ENCODE results near the gene GPR27.

GPR27 gene

GRCh38 chr3:71784914-71785531 lies 31.4 kb downstream of the GPR27 start, which contains the start of gene PROK2:
PROK2 (minus strand) TSS chr3:71785148; CDS start chr3:71785052, 96 bp downstream.
- H3K27me3 ChIP-seq (ENCODE audit: control insufficient read depth, insufficient read depth, low read length): peaks cover 21% of the 10 kb centered on the region
- no peaks in the 10 kb centered on the region for H3K36me3 ChIP-seq (ENCODE audit: control insufficient read depth, insufficient read depth, low read length)
- H3K9me3 ChIP-seq (ENCODE audit: control insufficient read depth, insufficient read depth, low read length): no peaks in the 10 kb centered on the region
- no CpG with 5 or more reads among the region's 89 CpGs for WGBS (ENCODE audit: insufficient coverage, insufficient read length)
- no peak within 1 kb of the TSS for H3K27ac ChIP-seq (ENCODE audit: low read length)
- peaks cover 4% of the 10 kb centered on the region; the same call in 1 of the 2 replicates for H3K4me1 ChIP-seq (ENCODE audit: control insufficient read depth, insufficient read depth, low read length)
- H3K4me3 ChIP-seq (ENCODE audit: low read length): peak within 1 kb of the TSS; percentile 54
- no peak for DNase-seq (ENCODE audit: low read depth, low spot score)

DNA sequence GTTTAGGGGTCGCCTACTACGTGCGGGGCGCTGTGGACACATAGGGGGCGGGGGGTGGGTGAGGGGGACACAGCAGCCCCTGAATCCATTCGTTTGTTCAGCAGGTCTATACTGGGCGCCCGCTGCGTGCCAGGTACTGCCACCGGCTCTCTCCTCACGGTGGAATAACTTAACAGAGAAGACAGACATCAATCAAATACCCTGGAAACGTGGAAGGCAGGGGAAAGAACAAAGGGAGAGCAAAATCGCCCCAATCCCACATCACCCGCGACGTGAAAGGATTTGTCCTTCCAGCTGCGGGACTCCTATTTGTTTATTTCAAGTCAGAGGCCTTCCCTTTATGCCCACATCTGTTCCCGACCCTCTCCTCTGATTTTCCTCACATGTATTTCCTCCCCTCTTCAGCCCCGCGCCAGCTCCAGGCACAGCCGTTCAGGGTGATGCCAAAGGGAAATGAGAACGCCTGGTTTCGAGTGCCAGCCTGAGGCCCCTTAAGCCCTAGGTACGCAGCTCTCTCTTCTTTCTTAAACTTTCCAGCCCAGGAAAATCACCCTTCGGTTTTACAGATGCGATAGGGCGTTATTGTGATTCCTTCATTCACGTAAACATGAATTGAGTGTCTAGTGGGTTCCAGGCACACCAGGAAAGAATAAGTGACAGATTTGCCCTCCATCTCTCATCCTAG lies 32.0 kb downstream of the GPR27 start:
- peaks cover 21% of the 10 kb centered on the region for H3K27me3 ChIP-seq (ENCODE audit: control insufficient read depth, insufficient read depth, low read length)
- no peaks in the 10 kb centered on the region for H3K36me3 ChIP-seq (ENCODE audit: control insufficient read depth, insufficient read depth, low read length)
- no CpG with 5 or more reads among the region's 28 CpGs for WGBS (ENCODE audit: insufficient coverage, insufficient read length)
- H3K4me3 ChIP-seq (ENCODE audit: low read length): peak overlapping the region; percentile 54; the same call in 1 of the 2 replicates
- peaks cover 2% of the 10 kb centered on the region; the same call in 1 of the 2 replicates for H3K4me1 ChIP-seq (ENCODE audit: control insufficient read depth, insufficient read depth, low read length)
- H3K27ac ChIP-seq (ENCODE audit: low read length): no peak overlapping the region
- no peaks in the 10 kb centered on the region for H3K9me3 ChIP-seq (ENCODE audit: control insufficient read depth, insufficient read depth, low read length)
- DNase-seq (ENCODE audit: low read depth, low spot score): no peak

DNA sequence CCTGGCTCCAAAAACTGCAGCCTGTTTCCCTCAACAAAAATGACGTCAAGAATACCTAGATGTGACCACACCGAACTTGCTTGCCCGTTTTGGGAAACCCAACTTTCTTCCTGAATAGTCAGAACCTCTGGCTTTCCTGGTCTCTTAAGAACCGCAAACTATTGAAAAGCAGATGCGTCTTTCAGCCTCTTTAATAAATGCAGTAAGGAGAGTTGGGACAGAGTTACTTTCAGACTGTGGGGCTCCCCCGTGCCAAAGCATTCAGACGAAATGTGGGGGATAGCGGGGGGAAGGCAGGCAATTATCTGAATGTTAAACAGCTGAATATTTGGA lies 32.5 kb downstream of the GPR27 start:
- Histone ChIP-seq H3K36me3 (ENCODE audit: control insufficient read depth, insufficient read depth, low read length) (no peaks in the 10 kb centered on the region), H3K27ac (ENCODE audit: low read length) (no peak overlapping the region), H3K9me3 (ENCODE audit: control insufficient read depth, insufficient read depth, low read length) (no peaks in the 10 kb centered on the region), H3K4me3 (ENCODE audit: low read length) (no peak overlapping the region), H3K27me3 (ENCODE audit: control insufficient read depth, insufficient read depth, low read length) (peaks cover 21% of the 10 kb centered on the region), H3K4me1 (ENCODE audit: control insufficient read depth, insufficient read depth, low read length) (peaks cover 2% of the 10 kb centered on the region; the same call in 1 of the 2 replicates)
- WGBS (ENCODE audit: insufficient coverage, insufficient read length): no CpG with 5 or more reads among the region's 8 CpGs
- DNase-seq (ENCODE audit: low read depth, low spot score): no peak

DNA sequence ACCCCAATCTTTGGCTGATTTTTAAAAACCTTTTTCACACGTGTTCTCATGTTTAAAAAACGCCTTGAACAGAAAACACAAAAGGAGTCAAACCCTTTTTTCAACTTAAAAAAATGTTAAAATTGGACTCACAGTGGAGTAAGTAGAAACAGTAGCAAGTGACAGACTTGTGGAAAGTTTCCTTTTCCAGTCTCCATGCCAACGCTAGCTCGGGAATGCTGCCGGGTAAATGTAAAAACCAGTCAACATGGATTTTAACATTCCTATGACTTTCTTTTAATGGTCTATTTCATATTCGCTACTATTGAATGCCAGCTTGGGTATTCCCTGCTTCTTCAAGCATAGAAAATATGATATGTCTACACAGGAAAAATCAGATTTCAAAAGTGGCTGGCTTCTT lies 32.9 kb downstream of the GPR27 start:
- no peak overlapping the region for H3K4me3 ChIP-seq (ENCODE audit: low read length)
- whole genome bisulfite sequencing (ENCODE audit: insufficient coverage, insufficient read length): no CpG with 5 or more reads among the region's 6 CpGs
- no peak overlapping the region for H3K27ac ChIP-seq (ENCODE audit: low read length)
- H3K4me1 ChIP-seq (ENCODE audit: control insufficient read depth, insufficient read depth, low read length): peaks cover 2% of the 10 kb centered on the region; the same call in 1 of the 2 replicates
- no peaks in the 10 kb centered on the region for H3K36me3 ChIP-seq (ENCODE audit: control insufficient read depth, insufficient read depth, low read length)
- no peaks in the 10 kb centered on the region for H3K9me3 ChIP-seq (ENCODE audit: control insufficient read depth, insufficient read depth, low read length)
- no peak for DNase-seq (ENCODE audit: low read depth, low spot score)
- H3K27me3 ChIP-seq (ENCODE audit: control insufficient read depth, insufficient read depth, low read length): peaks cover 21% of the 10 kb centered on the region

GRCh38 chr3:71787851-71788405 lies 34.3 kb downstream of the GPR27 start:
- Histone ChIP-seq H3K27me3 (ENCODE audit: control insufficient read depth, insufficient read depth, low read length) (peaks cover 21% of the 10 kb centered on the region), H3K4me3 (ENCODE audit: low read length) (no peak overlapping the region), H3K36me3 (ENCODE audit: control insufficient read depth, insufficient read depth, low read length) (no peaks in the 10 kb centered on the region), H3K27ac (ENCODE audit: low read length) (no peak overlapping the region), H3K9me3 (ENCODE audit: control insufficient read depth, insufficient read depth, low read length) (no peaks in the 10 kb centered on the region), H3K4me1 (ENCODE audit: control insufficient read depth, insufficient read depth, low read length) (peaks cover 2% of the 10 kb centered on the region; the same call in 1 of the 2 replicates)
- WGBS (ENCODE audit: insufficient coverage, insufficient read length): no CpG with 5 or more reads among the region's 7 CpGs
- DNase-seq (ENCODE audit: low read depth, low spot score): no peak

DNA sequence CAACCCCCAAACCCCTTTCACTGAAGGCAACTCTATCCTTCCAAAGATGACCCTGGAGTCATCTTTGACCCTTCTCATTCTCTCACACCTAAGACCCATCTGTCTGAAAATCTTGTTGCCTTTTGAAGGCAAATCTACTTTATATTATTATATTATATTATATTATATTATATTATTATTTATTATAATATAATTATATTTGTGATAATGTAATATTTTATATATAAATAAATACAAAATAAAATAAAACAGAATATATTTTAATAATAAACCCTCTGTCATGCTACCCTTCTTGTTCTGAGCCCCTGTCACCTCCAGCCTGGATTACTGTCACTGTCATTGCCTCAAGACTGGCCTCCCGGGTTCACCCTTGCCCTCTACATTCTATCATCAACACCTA lies 36.3 kb downstream of the GPR27 start:
- no peak for DNase-seq (ENCODE audit: low read depth, low spot score)
- H3K27ac ChIP-seq (ENCODE audit: low read length): no peak overlapping the region
- WGBS (ENCODE audit: insufficient coverage, insufficient read length): no CpG with 5 or more reads among the region's 1 CpG

DNA sequence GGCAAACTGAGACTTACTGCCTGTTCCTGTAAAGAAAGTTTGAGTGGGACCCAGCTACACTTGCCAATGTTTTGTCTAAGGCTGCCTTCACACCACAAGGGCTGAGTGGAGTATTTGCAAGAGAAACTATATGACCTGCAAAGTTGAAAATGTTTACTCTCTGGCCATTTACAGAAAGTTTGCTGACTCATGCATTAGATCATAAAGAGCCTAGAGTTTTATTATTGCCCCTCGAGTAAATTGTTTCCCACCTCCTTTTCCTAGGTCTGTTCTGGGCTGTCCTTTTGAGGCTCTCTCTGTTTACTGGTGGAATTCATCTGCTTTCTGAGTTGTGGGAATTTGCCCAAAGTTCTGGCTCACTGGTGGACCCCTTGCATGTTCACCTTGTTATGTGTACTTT lies 38.0 kb downstream of the GPR27 start:
- Histone ChIP-seq H3K27me3 (ENCODE audit: control insufficient read depth, insufficient read depth, low read length) (no peaks in the 10 kb centered on the region), H3K36me3 (ENCODE audit: control insufficient read depth, insufficient read depth, low read length) (no peaks in the 10 kb centered on the region), H3K9me3 (ENCODE audit: control insufficient read depth, insufficient read depth, low read length) (no peaks in the 10 kb centered on the region), H3K4me1 (ENCODE audit: control insufficient read depth, insufficient read depth, low read length) (no peaks in the 10 kb centered on the region), H3K27ac (ENCODE audit: low read length) (no peak overlapping the region), H3K4me3 (ENCODE audit: low read length) (no peak overlapping the region)
- no peak for DNase-seq (ENCODE audit: low read depth, low spot score)
- WGBS (ENCODE audit: insufficient coverage, insufficient read length): no CpG with 5 or more reads among the region's 1 CpG

More for the DNA sequence above, 36.3 kb downstream of the GPR27 start:
- H3K4me3 ChIP-seq (ENCODE audit: low read length): no peak overlapping the region
- no peaks in the 10 kb centered on the region for H3K9me3 ChIP-seq (ENCODE audit: control insufficient read depth, insufficient read depth, low read length)
- peaks cover 2% of the 10 kb centered on the region; the same call in 1 of the 2 replicates for H3K4me1 ChIP-seq (ENCODE audit: control insufficient read depth, insufficient read depth, low read length)
- no peaks in the 10 kb centered on the region for H3K36me3 ChIP-seq (ENCODE audit: control insufficient read depth, insufficient read depth, low read length)
- peaks cover 12% of the 10 kb centered on the region for H3K27me3 ChIP-seq (ENCODE audit: control insufficient read depth, insufficient read depth, low read length)

DNA sequence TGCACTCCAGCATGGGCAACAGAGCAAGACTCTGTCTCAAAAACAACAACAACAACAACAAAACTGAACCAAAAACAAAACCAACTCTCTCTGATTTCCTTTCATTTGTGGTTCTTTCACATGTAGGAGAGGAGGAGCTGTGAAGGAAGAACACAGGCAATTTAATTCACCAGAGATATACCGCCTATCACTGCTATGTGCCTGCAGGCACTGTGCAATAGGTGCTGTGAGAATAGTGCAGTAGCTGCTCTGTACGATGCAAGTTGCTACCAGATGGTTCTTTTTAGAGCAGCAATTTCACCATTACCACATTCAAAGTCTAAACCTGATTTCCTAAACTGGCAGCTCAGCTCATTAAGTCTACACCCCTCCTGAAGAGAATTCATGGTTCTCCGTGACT lies 42.6 kb downstream of the GPR27 start:
- Histone ChIP-seq H3K9me3 (ENCODE audit: control insufficient read depth, insufficient read depth, low read length) (no peaks in the 10 kb centered on the region), H3K36me3 (ENCODE audit: control insufficient read depth, insufficient read depth, low read length) (no peaks in the 10 kb centered on the region), H3K4me3 (ENCODE audit: low read length) (no peak overlapping the region), H3K4me1 (ENCODE audit: control insufficient read depth, insufficient read depth, low read length) (peaks cover 5% of the 10 kb centered on the region; the same call in 1 of the 2 replicates), H3K27me3 (ENCODE audit: control insufficient read depth, insufficient read depth, low read length) (no peaks in the 10 kb centered on the region), H3K27ac (ENCODE audit: low read length) (no peak overlapping the region)
- no peak for DNase-seq (ENCODE audit: low read depth, low spot score)
- no CpG with 5 or more reads among the region's 3 CpGs for WGBS (ENCODE audit: insufficient coverage, insufficient read length)

DNA sequence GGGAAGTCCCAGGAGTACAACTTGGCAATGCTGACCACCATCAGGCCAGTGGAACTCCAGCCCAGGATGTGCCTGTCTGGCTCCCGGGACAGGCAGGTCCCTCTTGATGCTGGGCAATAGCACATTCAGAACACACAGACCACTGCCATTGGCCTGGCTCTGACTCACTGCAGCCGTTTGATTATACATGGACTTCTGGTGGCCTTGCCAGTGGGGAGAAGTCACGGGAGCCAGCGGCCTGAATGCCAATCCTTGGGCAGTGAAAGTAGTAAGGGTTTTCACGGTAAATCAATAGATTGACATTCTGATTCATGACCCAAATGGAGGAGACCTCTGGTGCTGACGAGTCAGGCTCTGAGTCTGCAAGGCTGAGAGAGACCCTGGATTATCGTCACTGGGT lies 43.8 kb downstream of the GPR27 start:
- Histone ChIP-seq H3K27ac (ENCODE audit: low read length) (no peak overlapping the region), H3K9me3 (ENCODE audit: control insufficient read depth, insufficient read depth, low read length) (no peaks in the 10 kb centered on the region), H3K36me3 (ENCODE audit: control insufficient read depth, insufficient read depth, low read length) (no peaks in the 10 kb centered on the region), H3K4me1 (ENCODE audit: control insufficient read depth, insufficient read depth, low read length) (peaks cover 5% of the 10 kb centered on the region; the same call in 1 of the 2 replicates), H3K4me3 (ENCODE audit: low read length) (no peak overlapping the region), H3K27me3 (ENCODE audit: control insufficient read depth, insufficient read depth, low read length) (no peaks in the 10 kb centered on the region)
- WGBS (ENCODE audit: insufficient coverage, insufficient read length): no CpG with 5 or more reads among the region's 7 CpGs
- no peak for DNase-seq (ENCODE audit: low read depth, low spot score)

DNA sequence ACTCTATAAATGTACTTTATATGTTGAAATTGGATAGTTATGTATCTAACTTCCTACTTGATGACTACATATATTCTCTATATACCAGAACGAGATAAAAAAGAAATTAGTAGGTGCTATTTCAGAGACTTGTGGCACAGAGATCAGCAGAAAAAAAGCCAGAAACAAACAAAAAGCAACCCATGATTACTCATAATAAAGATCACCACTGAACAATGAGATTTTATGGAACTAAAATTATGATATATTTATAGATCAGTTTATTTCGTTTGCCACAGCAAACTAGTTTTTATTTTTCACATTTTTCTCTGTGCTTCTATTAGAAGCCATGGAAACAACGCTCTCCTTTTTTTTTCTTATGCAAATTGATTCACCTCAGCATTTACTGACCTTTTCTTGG lies 46.4 kb downstream of the GPR27 start:
- H3K4me1 ChIP-seq (ENCODE audit: control insufficient read depth, insufficient read depth, low read length): peaks cover 5% of the 10 kb centered on the region; the same call in 1 of the 2 replicates
- no peaks in the 10 kb centered on the region for H3K36me3 ChIP-seq (ENCODE audit: control insufficient read depth, insufficient read depth, low read length)

More for the DNA sequence above, 46.4 kb downstream of the GPR27 start:
- no peak for DNase-seq (ENCODE audit: low read depth, low spot score)
- H3K9me3 ChIP-seq (ENCODE audit: control insufficient read depth, insufficient read depth, low read length): no peaks in the 10 kb centered on the region
- no peak overlapping the region for H3K4me3 ChIP-seq (ENCODE audit: low read length)
- H3K27ac ChIP-seq (ENCODE audit: low read length): no peak overlapping the region
- WGBS (ENCODE audit: insufficient coverage, insufficient read length): no CpG with 5 or more reads among the region's 3 CpGs
- H3K27me3 ChIP-seq (ENCODE audit: control insufficient read depth, insufficient read depth, low read length): no peaks in the 10 kb centered on the region

Measured in iPS DF 6.9 (cell line).